Activated CD4-positive, alpha-beta memory T cell treated with anti-CD3 and anti-CD28 coated beads for 36 hours (primary cell): ENCODE data around the gene LGI4. TPM values are rescaled to one million over a fixed set of nuclear protein-coding genes. Genes with fewer than 3 reads are reported as not detected.
"Not testable (repeated sequence)": the region's sequence is repeated elsewhere in the genome, so short reads cannot be mapped to it uniquely, and the experiment has no call there.

Experiments
- CTCF ChIA-PET: fragments of 350-600 bp; sonication (Branson Sonifier 250); formaldehyde crosslinking; loops from one replicate; lab custom pipeline; 2021; ENCODE audit warnings: antibody characterized with exemption, inconsistent platforms; lab: Charles Lee
- POLR2A ChIA-PET: fragments of 350-600 bp; sonication (Branson Sonifier 250); formaldehyde crosslinking; loops from one replicate; lab custom pipeline; 2021; ENCODE audit warnings: antibody characterized with exemption; lab: Charles Lee
- DNase-seq: peaks from one replicate; pipeline ENCODE4 v3.0.0-alpha.2; 2020
- H3K27ac Mint-ChIP-seq: one replicate; pipeline ENCODE4 v1.8.0; 2021; ENCODE audit warnings: mixed read lengths
- H3K27me3 Mint-ChIP-seq: one replicate; pipeline ENCODE4 v1.8.0; 2021; ENCODE audit warnings: mixed read lengths
- H3K36me3 Mint-ChIP-seq: one replicate; pipeline ENCODE4 v1.8.0; 2021; ENCODE audit warnings: mixed read lengths
- H3K4me1 Mint-ChIP-seq: one replicate; pipeline ENCODE4 v1.8.0; 2021; ENCODE audit warnings: low read depth, mixed read lengths
- H3K4me3 Mint-ChIP-seq: one replicate; pipeline ENCODE4 v1.8.0; 2021; ENCODE audit warnings: mild to moderate bottlenecking, mixed read lengths
- H3K9me3 Mint-ChIP-seq: one replicate; pipeline ENCODE4 v1.8.0; 2021; ENCODE audit warnings: mixed read lengths
- intact Hi-C: fragments of 100-400 bp; cut with micrococcal nuclease; formaldehyde crosslinking; loops from one replicate; pipeline ENCODE4 v1.15.1; 2023
- total RNA-seq, 2 experiments: library from RNA; stranded (reverse); gene quantifications; one replicate each; pipeline ENCODE4 v1.2.3, GENCODE V29; 2021

The LGI4 gene
- total RNA-seq, 2 experiments from 2014 or later: 0.50 to 0.51 TPM

DNA sequence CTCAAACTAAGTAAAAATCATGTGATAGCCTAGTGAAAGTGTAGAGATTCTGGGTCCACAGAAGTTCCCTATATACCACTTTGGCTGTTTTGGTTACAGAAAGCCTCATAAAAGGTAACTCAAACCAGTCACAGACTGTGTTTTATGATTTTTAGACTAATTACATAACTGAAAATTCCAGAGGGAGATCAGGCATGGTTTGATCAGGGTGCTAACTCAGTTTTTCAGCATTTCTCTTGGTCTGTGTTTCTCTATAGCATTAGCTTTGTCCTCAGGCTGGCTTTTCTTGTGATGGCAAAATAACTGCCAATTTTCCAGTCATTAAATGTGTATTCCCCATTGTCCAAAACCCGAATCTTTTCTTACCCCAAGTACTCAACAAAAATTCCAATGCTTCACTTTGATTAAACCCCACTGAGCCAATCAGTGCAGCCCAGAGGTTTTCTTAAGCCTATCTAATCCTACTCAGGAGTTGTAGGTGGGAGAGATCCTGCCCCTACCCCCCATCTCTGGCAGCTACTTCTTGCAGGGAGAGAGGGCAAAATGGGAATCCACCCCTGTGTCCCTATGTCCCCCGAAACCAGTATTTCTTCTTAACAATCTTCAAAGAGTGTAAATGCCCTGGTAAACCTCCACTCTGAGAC, 27.8 kb downstream of the LGI4 start:
- CTCF ChIA-PET: interaction anchor here (0.9 to 2.4 kb wide), 2 partner anchors 41 to 62 kb away, joined by 3 to 6 read pairs; no protein-coding TSS in a partner anchor
- Mint-ChIP-seq H3K27me3 (no peaks in the 10 kb centered on the region), H3K27ac (no peak overlapping the region), H3K4me1 (peaks cover 10% of the 10 kb centered on the region), H3K4me3 (no peak overlapping the region), H3K9me3 (no peaks in the 10 kb centered on the region), H3K36me3 (no peaks in the 10 kb centered on the region)
- POLR2A ChIA-PET: no interaction called here
- DNase-seq: no peak
- intact Hi-C loops: loop anchor here (10.0 kb wide), 1 partner anchor 918 kb away; no protein-coding TSS in a partner anchor

DNA sequence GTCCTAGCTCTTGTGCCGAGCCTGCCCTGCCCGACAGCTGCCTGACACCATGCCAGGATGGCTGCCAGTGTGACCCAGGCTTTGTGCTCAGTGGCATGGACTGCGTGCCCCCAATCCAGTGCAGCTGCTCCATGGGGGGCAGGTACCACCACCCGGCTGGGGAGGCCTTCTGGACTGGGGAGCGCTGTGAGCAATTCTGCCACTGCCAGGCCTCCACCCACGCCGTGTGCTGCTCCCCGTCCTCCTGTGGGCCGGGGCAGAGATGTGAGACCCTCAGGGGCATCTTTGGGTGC, 28.6 kb downstream of the LGI4 start:
- H3K4me1 Mint-ChIP-seq: peaks cover 10% of the 10 kb centered on the region
- ChIA-PET CTCF (interaction anchor here (2.4 kb wide), 1 partner anchor 40 kb away, joined by 6 read pairs; no protein-coding TSS in a partner anchor), POLR2A (no interaction called here)
- no peak overlapping the region for H3K4me3 Mint-ChIP-seq
- no peak for DNase-seq
- no peaks in the 10 kb centered on the region for H3K27me3 Mint-ChIP-seq
- no peak overlapping the region for H3K27ac Mint-ChIP-seq
- H3K9me3 Mint-ChIP-seq: no peaks in the 10 kb centered on the region
- no peaks in the 10 kb centered on the region for H3K36me3 Mint-ChIP-seq
- intact Hi-C loops: loop anchor here (10.0 kb wide), 1 partner anchor 919 kb away; no protein-coding TSS in a partner anchor

DNA sequence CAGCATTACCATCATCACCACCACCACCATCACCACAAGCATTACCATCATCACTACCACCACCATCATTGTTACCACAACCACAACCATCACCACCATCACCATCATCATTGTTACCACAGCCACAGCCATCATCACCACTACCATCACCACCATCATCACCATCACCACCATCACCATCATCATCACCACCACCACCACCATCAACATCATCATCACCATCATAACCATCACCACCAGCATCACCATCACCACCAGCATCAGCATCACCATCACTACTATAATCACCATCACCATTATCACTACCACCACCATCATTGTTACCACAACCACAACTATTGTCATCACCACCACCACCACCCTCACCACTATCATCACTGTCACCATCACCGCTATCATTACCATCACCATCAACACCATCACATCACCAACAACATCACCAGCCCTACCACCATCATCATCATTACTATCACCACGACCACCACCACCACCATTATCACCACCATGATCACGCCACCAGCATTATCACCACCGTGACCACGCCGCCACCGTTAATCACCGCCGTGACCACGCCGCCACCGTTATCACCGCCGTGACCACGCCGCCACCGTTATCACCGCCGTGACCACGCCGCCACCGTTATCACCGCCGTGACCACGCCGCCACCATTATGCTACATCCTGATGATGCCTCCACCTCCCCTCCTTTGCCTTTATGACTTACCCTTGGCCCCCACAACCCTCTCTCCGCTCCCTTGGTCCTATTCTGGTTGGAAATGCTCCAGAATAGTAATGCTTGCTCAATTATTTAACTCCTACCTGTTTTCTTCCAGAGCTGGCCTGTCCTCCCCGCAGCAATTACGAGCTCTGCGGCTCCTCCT, 29.2 kb downstream of the LGI4 start:
- ChIA-PET POLR2A (no interaction called here), CTCF (interaction anchor here (2.4 kb wide), 1 partner anchor 39 kb away, joined by 6 read pairs; no protein-coding TSS in a partner anchor)
- no peak for DNase-seq
- Mint-ChIP-seq H3K9me3 (no peaks in the 10 kb centered on the region), H3K27me3 (no peaks in the 10 kb centered on the region), H3K4me1 (peaks cover 10% of the 10 kb centered on the region), H3K27ac (no peak overlapping the region), H3K36me3 (no peaks in the 10 kb centered on the region), H3K4me3 (no peak overlapping the region)
- intact Hi-C loops: loop anchor here (10.0 kb wide), 1 partner anchor 919 kb away; no protein-coding TSS in a partner anchor

DNA sequence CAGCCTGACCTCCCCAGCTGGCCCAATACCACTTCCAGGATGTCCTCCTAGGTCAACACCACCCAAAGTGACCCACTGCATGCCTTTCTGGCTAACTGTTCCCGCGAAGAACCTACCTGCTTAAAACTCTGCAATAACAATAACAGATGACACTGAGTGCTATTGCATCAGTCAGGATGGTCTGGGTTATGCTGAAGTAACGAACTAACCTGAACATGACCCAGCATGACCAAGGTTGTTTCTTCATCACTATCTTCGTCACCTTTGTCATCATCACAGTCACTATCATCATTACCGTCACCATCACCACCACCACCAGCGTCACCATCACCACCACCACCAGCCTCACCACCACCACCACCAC, 29.8 kb downstream of the LGI4 start:
- Mint-ChIP-seq H3K36me3 (no peaks in the 10 kb centered on the region), H3K9me3 (no peaks in the 10 kb centered on the region), H3K4me3 (no peak overlapping the region), H3K27ac (no peak overlapping the region), H3K4me1 (peaks cover 10% of the 10 kb centered on the region), H3K27me3 (no peaks in the 10 kb centered on the region)
- ChIA-PET POLR2A (no interaction called here), CTCF (no interaction called here)
- DNase-seq: no peak
- intact Hi-C loops: loop anchor here (10.0 kb wide), 1 partner anchor 920 kb away; no protein-coding TSS in a partner anchor

DNA sequence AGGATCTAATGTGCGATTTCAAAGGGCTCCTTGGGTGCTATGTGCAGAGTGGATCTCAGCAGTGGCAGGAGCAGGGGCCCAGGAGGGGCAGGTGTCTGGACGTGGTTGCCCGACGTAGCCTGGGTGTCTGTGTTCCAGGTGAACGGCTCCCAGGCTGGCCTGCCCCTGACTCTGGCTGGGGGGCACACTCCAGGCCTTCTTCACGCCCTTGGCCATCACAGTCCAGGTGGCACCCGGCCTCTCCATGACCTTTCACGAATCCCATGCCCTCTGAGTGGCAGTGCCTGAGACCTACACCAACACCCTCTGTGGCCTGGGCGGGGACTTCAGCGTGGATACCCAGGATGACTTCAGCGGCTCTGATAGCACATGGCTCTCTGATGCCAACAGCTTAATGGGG, 30.5 kb downstream of the LGI4 start:
- no peak for DNase-seq
- Mint-ChIP-seq H3K27me3 (no peaks in the 10 kb centered on the region), H3K4me3 (no peak overlapping the region), H3K36me3 (no peaks in the 10 kb centered on the region), H3K27ac (no peak overlapping the region), H3K4me1 (peaks cover 10% of the 10 kb centered on the region), H3K9me3 (no peaks in the 10 kb centered on the region)
- intact Hi-C loops: loop anchor here (10.0 kb wide), 1 partner anchor 920 kb away; no protein-coding TSS in a partner anchor
- CTCF ChIA-PET: interaction anchor here (1.4 kb wide), 1 partner anchor 37 kb away, joined by 4 read pairs; no protein-coding TSS in a partner anchor
- POLR2A ChIA-PET: no interaction called here

DNA sequence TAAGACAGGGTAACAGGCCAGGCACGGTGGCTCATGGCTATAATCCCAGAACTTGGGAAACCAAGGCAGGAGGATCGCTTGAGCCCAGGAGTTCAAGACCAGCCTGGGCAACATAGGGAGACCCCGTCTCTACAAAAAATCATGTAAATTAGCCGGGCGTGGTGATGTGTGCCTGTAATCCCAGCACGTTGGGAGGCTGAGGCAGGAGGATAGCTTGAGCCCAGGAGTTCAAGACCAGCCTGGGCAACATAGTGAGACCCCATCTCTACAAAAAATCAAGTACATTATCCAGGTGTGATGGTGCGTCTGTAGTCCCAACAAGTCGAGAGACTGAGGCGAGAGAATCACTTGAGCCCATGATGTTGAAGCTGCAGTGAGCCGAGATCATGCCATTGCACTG, 31.2 kb downstream of the LGI4 start:
- intact Hi-C loops: loop anchor here (10.0 kb wide), 1 partner anchor 921 kb away; no protein-coding TSS in a partner anchor
- H3K4me3 Mint-ChIP-seq, H3K27ac Mint-ChIP-seq, H3K9me3 Mint-ChIP-seq, H3K36me3 Mint-ChIP-seq, H3K27me3 Mint-ChIP-seq, H3K4me1 Mint-ChIP-seq, DNase-seq, POLR2A ChIA-PET: not testable (repeated sequence)
- CTCF ChIA-PET: interaction anchor here (1.4 kb wide), 1 partner anchor 36 kb away, joined by 4 read pairs; no protein-coding TSS in a partner anchor

DNA sequence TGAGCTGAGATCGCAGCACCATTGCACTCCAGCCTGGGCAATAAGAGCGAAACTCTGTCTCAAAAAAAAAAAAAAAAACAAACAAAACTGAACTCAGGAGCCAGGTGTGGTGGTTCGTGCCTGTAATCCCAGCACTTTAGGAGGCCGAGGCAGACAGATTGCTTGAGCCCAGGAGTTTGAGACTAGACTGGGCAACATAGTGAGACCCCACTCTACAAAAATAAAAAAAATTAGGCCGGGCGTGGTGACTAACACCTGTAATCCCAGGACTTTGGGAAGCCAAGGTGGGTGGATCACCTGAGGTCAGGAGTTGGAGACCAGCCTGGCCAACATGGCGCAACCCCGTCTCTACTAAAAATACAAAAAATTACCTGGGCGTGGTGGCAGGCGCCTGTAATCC, 32.9 kb downstream of the LGI4 start:
- intact Hi-C loops: loop anchor here (10.0 kb wide), 1 partner anchor 923 kb away; no protein-coding TSS in a partner anchor
- DNase-seq, H3K4me3 Mint-ChIP-seq, POLR2A ChIA-PET, H3K27me3 Mint-ChIP-seq, H3K4me1 Mint-ChIP-seq, H3K9me3 Mint-ChIP-seq, H3K36me3 Mint-ChIP-seq, H3K27ac Mint-ChIP-seq: not testable (repeated sequence)
- CTCF ChIA-PET: interaction anchor here (2.1 kb wide), 1 partner anchor 35 kb away, joined by 7 read pairs; no protein-coding TSS in a partner anchor

DNA sequence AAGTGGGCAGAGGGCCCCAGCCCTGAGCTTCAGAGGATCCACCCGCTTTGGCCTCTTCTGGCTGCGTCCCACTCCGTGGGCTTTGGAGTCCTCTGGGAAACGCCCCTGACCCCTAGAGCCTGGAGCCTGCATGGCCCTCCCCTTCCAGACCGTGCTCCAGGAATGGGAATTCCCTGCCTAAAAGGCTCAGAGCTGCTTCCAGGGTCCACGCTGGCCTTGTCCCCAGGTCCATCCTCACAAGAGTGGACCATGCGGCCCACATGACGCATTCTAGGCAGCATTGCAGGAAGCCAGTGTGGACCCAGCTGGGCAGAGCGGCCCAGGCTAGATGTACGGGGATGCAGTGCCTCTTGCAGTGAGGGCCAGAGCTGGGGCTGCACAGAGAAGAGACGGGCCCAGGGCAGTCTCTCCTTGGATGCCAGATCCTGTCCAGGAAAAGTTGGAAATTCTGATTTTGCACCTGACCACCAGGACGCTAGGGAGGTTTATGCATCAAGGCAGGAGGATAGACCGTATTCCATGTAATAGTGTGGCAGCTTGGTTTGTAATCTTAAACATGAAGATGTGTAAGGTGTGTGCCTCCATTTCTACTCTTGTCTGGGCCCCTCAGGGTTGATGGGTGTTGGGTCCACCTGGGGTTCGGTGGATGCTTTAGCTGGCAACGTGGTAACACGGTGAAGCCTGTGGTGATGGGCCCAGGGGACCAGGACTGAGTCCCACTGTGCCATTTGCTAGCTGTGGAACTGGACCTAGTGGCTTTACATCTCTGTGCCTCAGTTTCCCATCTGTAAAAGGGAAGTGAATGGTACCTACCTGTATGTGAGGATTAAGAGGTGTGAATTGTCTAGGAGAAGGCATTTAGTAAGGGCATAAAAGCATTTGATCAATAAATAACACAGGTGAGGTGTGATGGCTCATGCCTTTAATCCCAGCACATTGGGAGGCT, 34.0 kb downstream of the LGI4 start:
- Mint-ChIP-seq H3K36me3 (no peaks in the 10 kb centered on the region), H3K27me3 (no peaks in the 10 kb centered on the region), H3K27ac (no peak overlapping the region), H3K4me1 (no peaks in the 10 kb centered on the region), H3K4me3 (no peak overlapping the region), H3K9me3 (no peaks in the 10 kb centered on the region)
- intact Hi-C loops: loop anchor here (10.0 kb wide), 1 partner anchor 924 kb away; no protein-coding TSS in a partner anchor
- POLR2A ChIA-PET: interaction anchor here (0.6 kb wide), 1 partner anchor 16 kb away, joined by 4 read pairs; no protein-coding TSS in a partner anchor
- CTCF ChIA-PET: interaction anchor here (1.0 to 2.1 kb wide), 2 partner anchors 34 to 35 kb away, joined by 3 to 7 read pairs; no protein-coding TSS in a partner anchor
- no peak for DNase-seq

DNA sequence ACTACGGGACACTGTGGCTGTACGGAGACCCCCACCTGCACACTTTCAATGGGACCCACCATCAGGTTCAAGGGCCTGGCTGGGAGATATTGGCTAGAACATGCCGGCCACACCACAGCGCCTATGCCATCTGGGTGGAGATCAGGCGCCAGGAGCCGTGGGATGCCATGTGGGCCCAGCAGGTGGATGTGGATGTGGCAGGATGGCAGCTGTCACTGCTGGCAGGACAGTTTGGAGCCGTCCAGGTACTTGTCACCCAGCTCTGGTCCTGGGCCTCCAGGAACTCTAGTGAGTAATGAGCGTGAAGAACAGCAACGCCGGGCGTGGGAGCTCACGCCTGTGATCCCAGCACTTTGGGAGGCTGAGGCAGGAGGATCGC, 35.0 kb downstream of the LGI4 start:
- Mint-ChIP-seq H3K4me1 (no peaks in the 10 kb centered on the region), H3K27me3 (no peaks in the 10 kb centered on the region), H3K36me3 (no peaks in the 10 kb centered on the region), H3K4me3 (no peak overlapping the region), H3K9me3 (no peaks in the 10 kb centered on the region), H3K27ac (no peak overlapping the region)
- POLR2A ChIA-PET: interaction anchor here (0.6 kb wide), 1 partner anchor 15 kb away, joined by 4 read pairs; no protein-coding TSS in a partner anchor
- DNase-seq: no peak
- CTCF ChIA-PET: interaction anchor here (1.0 kb wide), 1 partner anchor 36 kb away, joined by 3 read pairs; no protein-coding TSS in a partner anchor
- intact Hi-C loops: loop anchor here (10.0 kb wide), 1 partner anchor 925 kb away; no protein-coding TSS in a partner anchor

DNA sequence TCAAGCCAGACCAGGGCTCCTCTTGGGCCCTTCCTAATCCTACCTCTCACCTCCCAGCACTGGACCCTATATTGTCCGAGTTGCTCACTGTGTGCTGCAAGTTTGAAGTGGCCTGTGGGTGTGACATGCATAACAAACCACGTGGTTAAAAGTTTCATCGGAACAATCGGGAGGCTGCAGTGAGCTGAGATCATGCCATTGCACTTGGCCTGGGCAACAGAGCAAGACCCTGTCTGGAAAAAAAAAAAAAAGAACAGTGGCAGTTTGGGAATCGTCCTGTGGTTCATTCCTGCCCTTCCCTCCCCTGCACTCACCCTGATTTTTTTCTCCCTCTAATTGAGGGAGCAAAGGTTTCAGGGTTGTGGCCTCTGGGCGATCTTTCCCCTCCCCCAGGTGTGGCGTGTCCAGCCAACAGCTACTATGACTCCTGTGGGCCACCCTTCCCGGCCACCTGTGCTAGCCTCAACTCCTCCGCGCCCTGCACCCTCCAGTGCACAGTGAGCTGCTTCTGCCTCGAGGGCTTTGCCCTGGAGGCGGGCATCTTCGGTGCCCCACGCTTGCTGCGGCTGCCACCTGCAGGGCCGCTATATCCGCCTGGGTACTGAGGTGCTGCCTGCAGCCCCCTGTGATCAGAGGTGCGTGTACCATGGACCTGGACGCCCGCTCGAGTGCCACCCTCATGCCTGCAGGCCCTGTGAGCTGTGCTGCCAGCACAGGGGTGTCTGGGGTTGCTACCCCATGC, 35.5 kb downstream of the LGI4 start:
- ChIA-PET CTCF (no interaction called here), POLR2A (no interaction called here)
- no peaks in the 10 kb centered on the region for H3K27me3 Mint-ChIP-seq
- H3K9me3 Mint-ChIP-seq: no peaks in the 10 kb centered on the region
- H3K4me1 Mint-ChIP-seq: no peaks in the 10 kb centered on the region
- H3K27ac Mint-ChIP-seq: no peak overlapping the region
- DNase-seq: no peak
- no peaks in the 10 kb centered on the region for H3K36me3 Mint-ChIP-seq
- H3K4me3 Mint-ChIP-seq: no peak overlapping the region
- intact Hi-C loops: no loop called here
